HUES48 (cell line): ENCODE data around the gene SLC13A2.

Source experiments
- H3K27ac ChIP-seq: one replicate; pipeline ENCODE4 v1.7.0; 2013; ENCODE audit warnings: low read depth, low read length, inconsistent platforms
- H3K27me3 ChIP-seq: 2 replicates; pipeline ENCODE4 v1.6.1; 2013; ENCODE audit warnings: mild to moderate bottlenecking, low read length; ENCODE audit not compliant: control insufficient read depth, insufficient read depth
- H3K36me3 ChIP-seq: 2 replicates; pipeline ENCODE4 v1.6.1; 2013; ENCODE audit warnings: low read length; ENCODE audit not compliant: control insufficient read depth, insufficient read depth
- H3K4me1 ChIP-seq: 2 replicates; pipeline ENCODE4 v1.6.1; 2013; ENCODE audit warnings: mild to moderate bottlenecking, low read length; ENCODE audit not compliant: control insufficient read depth, insufficient read depth
- H3K4me3 ChIP-seq: 2 replicates; pipeline ENCODE4 v1.5.1; 2013; ENCODE audit warnings: mild to moderate bottlenecking, low read depth, low read length
- H3K9ac ChIP-seq: 2 replicates; pipeline ENCODE4 v1.6.1; 2013; ENCODE audit warnings: mild to moderate bottlenecking, low read depth, low read length, moderate library complexity
- H3K9me3 ChIP-seq: 2 replicates; pipeline ENCODE4 v1.6.1; 2013; ENCODE audit warnings: low read length; ENCODE audit not compliant: control insufficient read depth, insufficient read depth

SLC13A2 gene

DNA sequence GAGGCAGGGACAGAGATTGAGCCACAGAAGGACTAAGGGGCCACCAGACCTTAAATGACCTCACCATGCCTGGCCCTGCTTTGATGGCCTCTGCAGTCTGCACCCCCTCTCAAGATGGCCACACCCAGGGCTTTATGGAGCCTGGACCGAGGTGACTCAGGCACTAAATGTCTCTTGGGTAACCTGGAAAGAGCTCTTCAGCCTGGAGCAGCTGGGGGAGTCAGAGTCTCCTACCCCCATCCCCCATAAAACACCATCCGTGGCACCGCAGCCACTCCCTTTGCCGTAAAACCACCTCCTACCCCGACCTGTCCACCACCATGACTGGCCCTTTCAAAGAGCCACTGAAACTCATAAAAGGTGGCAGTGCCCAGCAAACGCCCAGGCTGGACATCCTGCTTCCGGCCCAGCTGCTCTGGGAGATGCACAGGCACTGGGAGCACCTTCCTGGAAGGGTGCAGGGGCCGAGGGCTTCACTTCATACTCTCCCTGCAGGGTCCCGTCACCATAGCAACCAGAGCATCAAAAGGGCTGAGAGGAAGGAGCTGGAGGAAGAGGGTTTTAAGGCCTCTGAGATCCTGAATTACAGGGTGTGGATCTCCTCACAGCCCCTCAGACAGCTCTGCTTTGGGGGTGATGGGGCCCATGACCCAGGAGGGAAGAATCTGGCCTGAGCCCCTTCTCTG lies 55.0 kb downstream of the SLC13A2 start:
- no peaks in the 10 kb centered on the region for H3K27me3 ChIP-seq
- no peaks in the 10 kb centered on the region for H3K9me3 ChIP-seq
- no peak overlapping the region for H3K9ac ChIP-seq
- no peaks in the 10 kb centered on the region for H3K4me1 ChIP-seq
- H3K4me3 ChIP-seq, result no peak overlapping the region
- no peaks in the 10 kb centered on the region for H3K36me3 ChIP-seq
- H3K27ac ChIP-seq, result no peak overlapping the region

DNA sequence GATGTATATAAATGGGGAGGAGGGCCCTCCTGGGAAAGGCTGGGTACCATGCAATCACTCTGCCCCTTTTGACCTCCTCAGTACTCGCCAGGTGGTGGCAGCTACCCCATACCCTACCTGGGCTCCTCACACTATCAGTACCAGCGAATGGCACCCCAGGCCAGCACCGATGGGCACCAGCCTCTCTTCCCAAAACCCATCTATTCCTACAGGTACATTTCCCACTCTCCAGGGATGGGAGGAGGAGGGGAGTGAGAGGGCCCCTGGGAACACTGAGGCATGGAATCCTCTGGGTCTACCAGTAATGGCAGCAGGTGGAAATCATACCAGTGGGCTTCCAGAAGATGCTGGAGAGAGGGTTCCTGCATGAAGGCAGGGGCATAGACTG lies 55.6 kb downstream of the SLC13A2 start:
- H3K27me3 ChIP-seq, result no peaks in the 10 kb centered on the region
- H3K9ac ChIP-seq, result no peak overlapping the region
- H3K4me3 ChIP-seq, result no peak overlapping the region
- no peaks in the 10 kb centered on the region for H3K9me3 ChIP-seq
- no peak overlapping the region for H3K27ac ChIP-seq
- no peaks in the 10 kb centered on the region for H3K36me3 ChIP-seq
- H3K4me1 ChIP-seq, result no peaks in the 10 kb centered on the region

DNA sequence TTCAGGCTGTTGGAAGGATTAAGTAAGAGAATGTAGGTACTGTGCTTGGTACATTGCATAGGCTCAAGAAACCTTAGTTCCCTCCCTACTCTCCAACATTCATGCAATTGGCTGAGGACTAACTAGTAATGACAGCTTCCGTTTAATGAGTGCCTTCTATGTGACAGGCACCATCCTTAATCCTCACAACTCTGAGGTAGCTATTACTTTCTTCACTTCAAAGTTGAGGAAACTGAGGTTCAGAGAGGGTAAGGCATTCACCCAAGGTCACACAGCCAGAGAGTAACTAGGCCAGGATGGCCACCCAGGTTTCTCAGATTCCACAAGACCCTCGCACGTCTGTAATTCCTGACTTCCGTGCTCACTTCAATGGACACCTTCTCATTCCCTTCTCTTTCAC lies 56.8 kb downstream of the SLC13A2 start:
- no peaks in the 10 kb centered on the region for H3K9me3 ChIP-seq

DNA sequence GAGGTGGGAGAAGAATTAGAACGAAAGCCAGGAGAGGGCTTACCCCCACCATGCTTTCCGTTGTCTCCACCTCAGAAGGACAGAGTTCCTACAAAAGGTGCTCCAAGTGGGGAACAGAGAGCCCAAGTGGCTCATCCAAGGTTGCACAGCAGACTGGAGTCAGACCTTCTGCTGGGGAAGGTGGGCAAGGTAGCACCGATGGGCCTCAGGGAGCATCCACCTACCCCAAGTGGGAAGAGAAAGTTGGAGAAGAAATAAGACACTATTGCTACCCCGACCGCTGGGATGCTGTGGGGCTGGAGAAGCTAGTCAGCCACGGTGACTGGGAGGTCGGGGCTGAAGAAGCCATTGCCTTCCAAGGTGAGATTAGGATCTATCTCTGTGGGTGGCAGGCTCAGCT lies 57.5 kb downstream of the SLC13A2 start:
- H3K4me1 ChIP-seq, result no peaks in the 10 kb centered on the region
- no peaks in the 10 kb centered on the region for H3K36me3 ChIP-seq
- H3K9ac ChIP-seq, result no peak overlapping the region
- H3K27ac ChIP-seq, result no peak overlapping the region
- H3K9me3 ChIP-seq, result no peaks in the 10 kb centered on the region
- no peaks in the 10 kb centered on the region for H3K27me3 ChIP-seq
- no peak overlapping the region for H3K4me3 ChIP-seq

More for the DNA sequence above, 56.8 kb downstream of the SLC13A2 start:
- H3K27me3 ChIP-seq, result no peaks in the 10 kb centered on the region
- H3K4me1 ChIP-seq, result no peaks in the 10 kb centered on the region
- no peak overlapping the region for H3K27ac ChIP-seq
- no peaks in the 10 kb centered on the region for H3K36me3 ChIP-seq
- H3K9ac ChIP-seq, result no peak overlapping the region
- no peak overlapping the region for H3K4me3 ChIP-seq

DNA sequence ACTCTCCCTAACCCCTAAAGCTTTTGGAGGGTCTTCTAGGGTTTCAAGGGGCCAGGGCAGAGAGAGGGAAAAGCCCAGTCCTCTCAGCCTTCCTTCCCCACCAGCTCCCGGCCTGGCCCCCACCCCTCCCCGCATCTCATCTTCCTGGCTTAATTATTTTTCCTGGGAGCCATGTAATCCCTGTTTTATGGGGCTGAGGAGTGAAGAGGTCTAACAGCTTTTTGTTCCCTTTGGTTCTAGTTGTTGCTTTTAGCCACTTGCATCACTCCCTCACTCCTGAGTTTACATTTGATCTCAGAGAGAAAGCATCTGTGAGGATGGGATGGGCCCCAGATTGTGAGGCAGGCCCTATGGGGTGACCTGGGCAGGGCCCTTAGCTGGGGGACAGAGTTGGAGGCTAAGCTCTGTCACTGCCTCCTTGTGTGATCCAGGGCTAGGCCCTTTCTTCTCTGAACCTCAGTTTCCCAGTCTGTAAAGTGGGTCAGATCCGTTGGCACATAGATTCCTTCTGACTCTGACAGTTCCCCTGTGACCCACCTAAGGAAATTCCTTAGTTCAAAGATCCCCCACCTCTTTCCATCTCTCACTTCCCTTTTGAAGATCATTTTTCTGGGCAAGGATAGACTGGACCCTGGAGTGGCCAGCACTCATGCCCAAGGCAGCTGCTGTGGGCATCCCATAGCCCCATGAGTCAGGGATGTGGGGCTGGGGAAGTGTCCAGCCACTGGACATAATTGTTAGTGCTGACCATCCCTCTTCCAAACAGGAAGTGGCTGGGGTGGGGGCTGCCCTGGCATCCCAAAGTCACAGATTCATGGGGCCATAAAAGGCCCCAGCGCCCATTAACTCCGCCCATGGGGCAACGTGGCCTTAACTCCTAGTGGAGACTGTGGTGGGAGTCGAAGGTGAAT lies 58.9 kb downstream of the SLC13A2 start:
- Histone ChIP-seq H3K9me3 (no peaks in the 10 kb centered on the region), H3K9ac (no peak overlapping the region), H3K27me3 (no peaks in the 10 kb centered on the region), H3K36me3 (no peaks in the 10 kb centered on the region), H3K27ac (no peak overlapping the region), H3K4me3 (no peak overlapping the region), H3K4me1 (no peaks in the 10 kb centered on the region)

DNA sequence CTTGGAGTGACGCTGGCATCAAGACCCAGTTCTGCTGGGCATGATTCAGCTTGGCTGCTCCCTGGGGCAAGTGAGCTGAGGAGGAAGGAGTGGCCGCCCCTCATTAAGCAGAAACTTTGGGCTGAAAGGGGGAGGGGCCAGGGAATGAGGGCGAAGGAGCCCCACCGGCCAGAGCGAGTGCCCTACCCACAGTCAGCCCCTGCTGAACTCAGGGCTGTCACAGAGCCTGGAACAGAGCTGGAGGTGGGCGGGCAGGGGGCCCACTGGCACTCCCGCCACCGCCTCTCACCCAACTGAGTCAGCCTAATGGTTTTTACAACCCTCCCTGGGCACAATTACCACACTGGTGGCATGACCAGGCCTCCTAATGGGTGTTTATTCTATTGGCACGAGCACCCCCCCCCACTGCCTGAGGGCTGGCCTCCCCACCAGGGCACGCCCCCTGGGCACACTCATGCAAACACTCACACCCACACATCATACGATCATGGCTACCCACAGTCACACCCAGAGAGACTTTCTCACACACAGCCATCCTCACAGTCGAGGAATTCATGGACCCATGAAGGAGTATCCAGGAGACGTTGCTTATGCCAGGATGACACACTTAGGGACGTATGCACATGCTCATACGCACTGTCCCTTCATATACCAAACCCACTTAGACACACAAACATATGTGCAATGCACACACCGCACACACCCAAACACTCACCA lies 59.8 kb downstream of the SLC13A2 start:
- no peaks in the 10 kb centered on the region for H3K27me3 ChIP-seq
- H3K9ac ChIP-seq, result no peak overlapping the region
- no peak overlapping the region for H3K4me3 ChIP-seq
- H3K9me3 ChIP-seq, result no peaks in the 10 kb centered on the region
- H3K27ac ChIP-seq, result no peak overlapping the region
- H3K36me3 ChIP-seq, result no peaks in the 10 kb centered on the region
- H3K4me1 ChIP-seq, result no peaks in the 10 kb centered on the region

DNA sequence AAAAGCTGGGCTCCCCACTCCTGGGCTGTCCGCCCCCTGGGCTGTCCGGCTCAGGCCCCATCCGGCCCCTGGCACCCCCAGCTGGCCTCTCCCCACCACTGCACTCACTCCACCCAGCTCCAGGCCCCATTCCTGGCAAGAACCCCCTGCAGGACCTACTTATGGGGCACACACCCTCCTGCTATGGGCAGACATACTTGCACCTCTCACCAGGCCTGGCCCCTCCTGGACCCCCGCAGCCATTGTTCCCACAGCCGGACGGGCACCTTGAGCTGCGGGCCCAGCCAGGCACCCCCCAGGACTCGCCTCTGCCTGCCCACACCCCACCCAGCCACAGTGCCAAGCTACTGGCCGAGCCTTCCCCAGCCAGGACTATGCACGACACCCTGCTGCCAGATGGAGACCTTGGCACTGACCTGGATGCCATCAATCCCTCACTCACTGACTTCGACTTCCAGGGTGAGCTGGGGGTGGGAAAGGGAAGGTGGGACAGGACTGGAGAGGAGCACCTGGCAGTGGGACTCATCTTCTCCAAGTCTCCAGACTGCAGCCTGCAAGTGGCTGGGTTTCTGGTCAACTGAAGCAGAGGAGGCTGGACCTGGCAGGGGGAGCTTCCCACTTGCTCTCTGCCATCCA lies 61.4 kb downstream of the SLC13A2 start:
- H3K9me3 ChIP-seq, result no peaks in the 10 kb centered on the region
- H3K27me3 ChIP-seq, result no peaks in the 10 kb centered on the region
- H3K4me3 ChIP-seq, result no peak overlapping the region
- no peaks in the 10 kb centered on the region for H3K4me1 ChIP-seq
- H3K9ac ChIP-seq, result no peak overlapping the region
- H3K27ac ChIP-seq, result no peak overlapping the region
- H3K36me3 ChIP-seq, result no peaks in the 10 kb centered on the region

DNA sequence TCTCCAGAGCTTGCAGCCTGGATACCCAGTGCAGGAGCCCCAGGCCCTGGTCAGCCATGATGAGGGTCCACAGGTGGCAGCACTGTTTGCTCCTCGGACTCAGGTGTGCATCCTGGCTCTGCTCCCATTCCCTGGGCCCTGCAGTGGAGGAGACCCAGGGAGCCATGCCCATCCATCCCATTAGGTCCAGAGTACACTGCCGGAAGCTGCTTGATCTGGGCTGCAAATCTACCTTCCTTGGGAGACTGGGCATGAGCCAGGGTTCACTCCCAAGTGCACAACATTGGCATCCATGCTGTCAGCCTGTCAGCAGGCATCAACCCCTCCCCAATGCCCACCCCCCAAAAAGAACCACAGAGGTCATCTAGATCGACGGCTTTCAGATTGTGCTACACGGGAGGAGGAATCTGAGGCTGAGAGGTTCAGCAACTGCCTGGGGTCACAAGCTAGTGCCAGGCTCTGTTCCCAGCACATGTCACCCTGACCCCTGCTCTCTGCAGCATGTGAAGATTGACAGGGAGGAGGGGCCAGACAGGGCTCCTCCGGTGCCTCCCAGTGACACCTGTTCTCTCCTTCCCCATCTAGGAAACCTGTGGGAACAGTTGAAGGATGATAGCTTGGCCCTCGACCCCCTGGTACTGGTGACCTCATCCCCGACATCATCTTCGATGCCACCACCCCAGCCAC lies 63.2 kb downstream of the SLC13A2 start:
- H3K4me3 ChIP-seq, result no peak overlapping the region
- H3K9ac ChIP-seq, result no peak overlapping the region
- no peaks in the 10 kb centered on the region for H3K27me3 ChIP-seq
- H3K27ac ChIP-seq, result no peak overlapping the region
- no peaks in the 10 kb centered on the region for H3K4me1 ChIP-seq
- H3K36me3 ChIP-seq, result no peaks in the 10 kb centered on the region
- no peaks in the 10 kb centered on the region for H3K9me3 ChIP-seq

DNA sequence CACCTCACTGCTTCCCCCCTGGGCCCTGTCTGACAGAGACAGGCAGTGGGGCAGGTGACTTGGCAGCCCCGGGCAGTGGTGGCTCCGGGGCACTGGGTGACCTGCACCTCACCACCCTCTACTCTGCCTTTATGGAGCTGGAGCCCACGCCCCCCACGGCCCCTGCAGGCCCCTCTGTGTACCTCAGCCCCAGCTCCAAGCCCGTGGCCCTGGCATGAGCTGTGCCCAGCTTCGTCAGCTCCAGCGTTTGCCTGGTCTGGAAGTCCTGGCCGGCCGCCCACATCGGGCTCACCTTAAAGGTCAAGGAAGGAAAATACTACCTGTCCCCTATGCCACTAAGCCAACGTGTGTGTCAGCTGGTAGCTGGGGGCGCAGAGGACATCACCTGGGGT lies 63.8 kb downstream of the SLC13A2 start:
- H3K27ac ChIP-seq, result no peak overlapping the region
- H3K36me3 ChIP-seq, result no peaks in the 10 kb centered on the region

DNA sequence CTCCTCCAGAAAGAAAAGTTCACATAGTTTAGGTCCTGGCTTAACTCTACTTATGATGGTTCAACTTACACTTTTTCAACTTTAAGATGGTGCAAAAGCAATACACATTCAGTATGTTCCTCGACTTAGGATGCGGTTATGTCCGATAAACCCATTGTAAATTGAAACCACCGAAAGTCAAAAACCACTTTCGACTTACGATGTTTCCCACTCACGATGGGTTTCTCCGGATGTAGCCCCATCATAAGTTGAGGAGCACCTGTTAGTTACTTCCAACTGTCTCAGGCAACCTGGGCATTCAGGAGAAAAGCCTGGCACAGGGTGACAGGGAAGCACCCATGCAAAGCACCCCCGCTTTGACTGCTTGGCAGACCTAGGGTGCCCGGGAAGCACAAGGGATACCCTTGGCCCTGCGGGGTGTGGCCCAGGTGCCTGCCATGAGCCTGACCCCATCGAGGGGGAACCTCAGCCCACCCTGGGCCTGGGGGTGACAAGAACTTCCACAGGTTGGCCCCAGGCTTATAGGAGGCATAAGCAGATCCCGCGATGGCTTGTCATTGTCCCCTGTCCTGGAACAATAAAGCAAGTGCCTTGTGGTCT lies 65.0 kb downstream of the SLC13A2 start:
- Histone ChIP-seq H3K4me1 (no peaks in the 10 kb centered on the region), H3K9ac (no peak overlapping the region), H3K9me3 (no peaks in the 10 kb centered on the region), H3K36me3 (no peaks in the 10 kb centered on the region), H3K4me3 (no peak overlapping the region), H3K27ac (no peak overlapping the region), H3K27me3 (no peaks in the 10 kb centered on the region)

More for the DNA sequence above, 63.8 kb downstream of the SLC13A2 start:
- Histone ChIP-seq H3K4me1 (no peaks in the 10 kb centered on the region), H3K9ac (no peak overlapping the region), H3K4me3 (no peak overlapping the region), H3K27me3 (no peaks in the 10 kb centered on the region), H3K9me3 (no peaks in the 10 kb centered on the region)
